Large intestine (tissue), 3 donors: ENCODE data around the gene MFSD1. TPM values are rescaled to one million over a fixed set of nuclear protein-coding genes. Genes with fewer than 3 reads are reported as not detected.

Experiments
- DNase-seq, 2 donors: peaks; one replicate each; pipeline versions ENCODE4 v3.0.0 to v3.0.0-alpha.2; 2013
- H3K27ac ChIP-seq: one replicate; pipeline ENCODE4 v1.5.1; 2013; ENCODE audit warnings: low read length
- H3K27me3 ChIP-seq: 2 replicates; pipeline ENCODE4 v1.6.1; 2013; ENCODE audit warnings: low read length; ENCODE audit not compliant: control insufficient read depth, insufficient read depth
- H3K36me3 ChIP-seq: 2 replicates; pipeline ENCODE4 v1.6.1; 2013; ENCODE audit warnings: low read length; ENCODE audit not compliant: control insufficient read depth, insufficient read depth
- H3K4me1 ChIP-seq: one replicate; pipeline ENCODE4 v1.6.1; 2013; ENCODE audit warnings: low read length; ENCODE audit not compliant: control insufficient read depth, insufficient read depth
- H3K4me3 ChIP-seq: one replicate; pipeline ENCODE4 v1.5.1; 2013; ENCODE audit warnings: low read length
- H3K9me3 ChIP-seq: one replicate; pipeline ENCODE4 v1.6.1; 2013; ENCODE audit warnings: mild to moderate bottlenecking, low read depth, low read length, moderate library complexity; ENCODE audit not compliant: control insufficient read depth
- whole genome bisulfite sequencing: methylation state at CpG from one replicate; pipeline ENCODE4 v1.1.5; 2013; ENCODE audit warnings: low lambda C conversion rate; ENCODE audit not compliant: insufficient coverage; 5-methylcytosine and 5-hydroxymethylcytosine counted together
- polyA plus RNA-seq: library from polyadenylated mRNA; unstranded; fragments of 120-200 nt; gene quantifications from one replicate; pipeline ENCODE4 v1.2.1, GENCODE V29; 2013

MFSD1 gene
- polyA plus RNA-seq, 1 donor, result 55.9 TPM

DNA sequence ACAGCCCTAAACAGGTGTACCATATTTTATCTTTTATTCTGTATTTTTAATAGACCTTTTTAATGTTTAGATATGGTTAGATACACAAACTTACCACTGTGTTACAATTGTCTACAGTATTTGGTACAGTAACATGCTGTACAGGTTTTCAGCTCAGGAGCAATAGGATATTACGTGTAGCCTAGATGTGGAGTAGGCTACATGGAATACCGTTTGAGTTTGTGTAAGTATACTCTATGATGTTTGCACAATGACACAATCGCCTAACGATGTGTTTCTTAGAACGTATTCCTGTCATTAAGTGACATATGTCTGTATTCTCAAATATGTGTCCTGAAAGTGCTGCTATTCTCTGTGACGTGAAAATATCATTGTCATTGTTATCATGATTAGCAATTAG lies 62.6 kb downstream of the MFSD1 start:
- no peaks in the 10 kb centered on the region for H3K4me1 ChIP-seq
- H3K4me3 ChIP-seq, result no peak overlapping the region
- no peak overlapping the region for H3K27ac ChIP-seq
- no peak for DNase-seq
- WGBS, result 58% methylated on average over 2 of the region's 6 CpGs
- H3K9me3 ChIP-seq, result no peaks in the 10 kb centered on the region
- H3K27me3 ChIP-seq, result no peaks in the 10 kb centered on the region
- H3K36me3 ChIP-seq, result no peaks in the 10 kb centered on the region

DNA sequence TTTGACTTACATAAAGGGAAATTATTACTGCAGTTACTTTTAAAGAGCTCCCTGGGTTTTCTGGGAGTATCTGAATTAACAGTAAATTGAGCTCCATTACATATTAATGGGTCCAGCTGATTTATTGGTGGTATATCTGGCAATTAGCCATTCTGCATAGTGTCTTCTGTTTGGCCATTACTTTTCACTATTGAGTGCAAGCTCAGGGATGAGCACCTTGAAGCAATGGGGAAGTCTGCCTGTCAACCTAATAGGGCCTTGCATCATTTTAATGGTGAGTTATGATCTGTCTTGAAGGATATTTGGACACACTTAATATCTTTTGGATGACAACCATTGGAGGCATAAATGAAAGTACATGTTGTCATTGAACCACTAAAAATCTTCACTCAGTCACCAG lies 73.8 kb downstream of the MFSD1 start:
- Histone ChIP-seq H3K9me3 (no peaks in the 10 kb centered on the region), H3K4me3 (no peak overlapping the region), H3K36me3 (no peaks in the 10 kb centered on the region), H3K4me1 (no peaks in the 10 kb centered on the region), H3K27ac (no peak overlapping the region), H3K27me3 (no peaks in the 10 kb centered on the region)
- DNase-seq, result no peak

Other genes starting within 250 kb of the MFSD1 start
- 12.5 TPM for gene MLF1, start 230.9 kb upstream of the MFSD1 start, polyA plus RNA-seq
- 41.8 TPM for gene GFM1, start 157.5 kb upstream of the MFSD1 start, polyA plus RNA-seq
- gene LXN, start 129.4 kb upstream of the MFSD1 start, polyA plus RNA-seq, result 45.7 TPM
- 111 TPM for gene RARRES1, start 69.6 kb upstream of the MFSD1 start, polyA plus RNA-seq